ENCODE data around the gene SEC24A. TPM values are rescaled to one million over a fixed set of nuclear protein-coding genes. Genes with fewer than 3 reads are reported as not detected.

The SEC24A gene
- total and polyA plus RNA-seq, 2 experiments from 2014 or later, result 19.7 to 41.7 TPM

DNA sequence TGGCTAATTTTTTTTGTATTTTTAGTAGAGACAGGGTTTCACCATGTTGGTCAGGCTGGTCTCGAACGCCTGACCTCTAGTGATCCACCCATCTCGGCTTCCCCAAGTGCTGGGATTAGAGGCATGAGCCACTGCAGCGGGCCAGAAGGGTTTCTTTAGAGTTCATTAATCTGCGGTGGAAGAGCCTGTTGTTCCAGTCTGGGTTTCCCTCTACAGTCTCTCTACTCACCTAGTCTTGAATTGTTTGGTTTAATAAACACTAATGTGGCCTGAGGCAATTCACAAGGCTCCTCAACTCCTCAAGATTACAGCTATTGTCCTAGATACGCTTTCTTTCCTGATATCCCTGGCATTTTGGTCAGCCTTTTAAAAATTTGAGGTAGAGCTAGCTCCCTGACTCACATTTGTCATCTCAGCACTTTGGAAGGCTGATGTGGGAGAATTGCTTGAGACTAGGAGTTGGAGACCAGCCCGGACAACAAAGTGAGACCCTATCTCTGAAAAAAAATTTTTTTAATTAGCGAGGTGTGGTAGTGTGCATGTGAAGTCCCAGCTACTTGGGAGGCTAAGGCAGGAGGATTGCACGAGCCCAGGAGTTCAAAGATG lies 11.4 kb upstream of the SEC24A start:
- Histone ChIP-seq H3K4me3 (no peak overlapping the region), H3K27me3 (replicated peaks; ENCODE audit: insufficient read depth) (no peaks in the 10 kb centered on the region), H3K27ac (no peak overlapping the region), H3K36me3 (ENCODE audit: low read depth) (no peaks in the 10 kb centered on the region), H3F3A (ENCODE audit: insufficient read depth) (no peaks in the 10 kb centered on the region), H3K4me1 (ENCODE audit: insufficient read depth) (no peaks in the 10 kb centered on the region), H3K79me2 (ENCODE audit: insufficient read depth) (peaks cover 12% of the 10 kb centered on the region), H3K4me2 (ENCODE audit: unreplicated experiment) (no peak overlapping the region), H3K9ac (no peak overlapping the region), H2AFZ (no peak overlapping the region), H4K20me1 (ENCODE audit: insufficient read depth) (no peaks in the 10 kb centered on the region), H3K9me3 (ENCODE audit: low read depth) (no peaks in the 10 kb centered on the region), H3K9me2 (ENCODE audit: insufficient read depth) (no peaks in the 10 kb centered on the region)
- 74 to 83% methylated on average over 9 of the region's 9 CpGs for WGBS, 2 experiments (ENCODE audit: low coverage in 1 of 2, low lambda C conversion rate in 2 of 2, missing lambda C conversion rate in 2 of 2)
- TF ChIP-seq EZH2 (IDR thresholded peaks at IDR 0.05; ENCODE audit: insufficient read depth, poor library complexity, severe bottlenecking) (no peak), EZH2phosphoT487 (IDR thresholded peaks at IDR 0.05; ENCODE audit: insufficient read depth, low read depth) (no peak)
- in situ Hi-C loops (cut with MboI), result no loop called here
- no peak for DNase-seq

- no peak overlapping the region for H3K4me3 ChIP-seq
- no peak overlapping the region for H3K4me2 ChIP-seq (ENCODE audit: unreplicated experiment)
- no peaks in the 10 kb centered on the region for H3K36me3 ChIP-seq (ENCODE audit: low read depth)
- H3F3A ChIP-seq (ENCODE audit: insufficient read depth), result no peaks in the 10 kb centered on the region
- H3K9me3 ChIP-seq (ENCODE audit: low read depth), result no peaks in the 10 kb centered on the region
- H4K20me1 ChIP-seq (ENCODE audit: insufficient read depth), result no peaks in the 10 kb centered on the region
- H3K4me1 ChIP-seq (ENCODE audit: insufficient read depth), result no peaks in the 10 kb centered on the region
- no peak for DNase-seq
- H3K27me3 ChIP-seq (replicated peaks; ENCODE audit: insufficient read depth), result no peaks in the 10 kb centered on the region
- H2AFZ ChIP-seq, result no peak overlapping the region
- H3K27ac ChIP-seq, result no peak overlapping the region
- H3K9ac ChIP-seq, result no peak overlapping the region
- no peaks in the 10 kb centered on the region for H3K9me2 ChIP-seq (ENCODE audit: insufficient read depth)
- in situ Hi-C loops (cut with MboI), result no loop called here
- no peak for TF ChIP-seq EZH2phosphoT487 (IDR thresholded peaks at IDR 0.05; ENCODE audit: insufficient read depth, low read depth)
- WGBS, 2 experiments (ENCODE audit: low coverage in 1 of 2, low lambda C conversion rate in 2 of 2, missing lambda C conversion rate in 2 of 2), result 66 to 79% methylated on average over 4 of the region's 4 CpGs
- H3K79me2 ChIP-seq (ENCODE audit: insufficient read depth), result no peaks in the 10 kb centered on the region
Observed at GRCh38 chr5:134638760-134639201, 9.8 kb upstream of the SEC24A start.

GRCh38 chr5:134642931-134643530 lies 5.6 kb upstream of the SEC24A start:
- DNase-seq, result peak; percentile 35
- TF ChIP-seq EZH2 (IDR thresholded peaks at IDR 0.05; ENCODE audit: insufficient read depth, poor library complexity, severe bottlenecking), result no peak
- no peak for TF ChIP-seq EZH2phosphoT487 (IDR thresholded peaks at IDR 0.05; ENCODE audit: insufficient read depth, low read depth)
- H3K4me2 ChIP-seq (ENCODE audit: unreplicated experiment), result no peak overlapping the region

DNA sequence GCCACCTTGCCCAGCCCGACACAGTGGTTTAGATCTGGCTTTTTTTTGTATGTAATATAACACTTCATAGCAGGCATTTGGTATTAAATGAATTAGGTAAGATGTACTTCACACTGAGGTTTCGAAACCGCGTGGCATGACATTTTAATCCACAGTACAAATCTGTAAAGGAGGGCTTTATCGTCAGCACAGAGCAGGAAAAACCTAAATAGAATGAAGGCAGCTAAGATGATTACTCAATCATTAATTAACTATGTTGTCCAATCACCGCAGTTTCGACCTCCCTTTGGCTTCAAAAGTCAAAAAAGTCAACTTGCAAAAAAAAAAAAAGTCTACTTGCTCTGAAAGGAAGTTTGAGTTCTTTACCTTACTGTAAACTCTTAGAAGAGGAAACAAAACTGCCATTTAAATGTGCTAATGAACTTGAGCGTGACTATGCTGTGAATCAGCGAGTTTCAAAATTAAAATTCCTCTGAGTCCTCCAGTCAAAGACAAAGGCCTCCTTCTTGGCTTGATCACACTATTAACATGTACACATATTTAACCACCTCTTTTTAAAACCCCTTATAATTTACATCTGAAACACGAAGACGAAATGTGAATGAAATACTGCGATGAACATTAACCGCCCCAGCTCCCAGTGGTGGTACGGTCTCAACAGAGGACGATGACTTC lies 698 bp upstream of the SEC24A start:
- H3K9ac ChIP-seq, result peak overlapping the region; percentile 97
- H3K9me3 ChIP-seq (ENCODE audit: low read depth), result no peaks in the 10 kb centered on the region
- H3K9me2 ChIP-seq (ENCODE audit: insufficient read depth), result no peaks in the 10 kb centered on the region
- WGBS, 2 experiments (ENCODE audit: low coverage in 1 of 2, low lambda C conversion rate in 2 of 2, missing lambda C conversion rate in 2 of 2), result 4% methylated on average over 15 of the region's 15 CpGs
- peaks cover 15% of the 10 kb centered on the region for H3K4me1 ChIP-seq (ENCODE audit: insufficient read depth)
- H3K4me3 ChIP-seq, result peak overlapping the region; percentile 92
- no peaks in the 10 kb centered on the region; the same call in none of the 2 replicates for H4K20me1 ChIP-seq (ENCODE audit: insufficient read depth)
- no peaks in the 10 kb centered on the region for H3K36me3 ChIP-seq (ENCODE audit: low read depth)
- no peak for TF ChIP-seq EZH2 (IDR thresholded peaks at IDR 0.05; ENCODE audit: insufficient read depth, poor library complexity, severe bottlenecking)
- TF ChIP-seq EZH2phosphoT487 (IDR thresholded peaks at IDR 0.05; ENCODE audit: insufficient read depth, low read depth), result no peak
- H3K27ac ChIP-seq, result peak overlapping the region; percentile 98
- peaks cover 49% of the 10 kb centered on the region for H3K79me2 ChIP-seq (ENCODE audit: insufficient read depth)
- H3K27me3 ChIP-seq (replicated peaks; ENCODE audit: insufficient read depth), result no peaks in the 10 kb centered on the region
- peak overlapping the region; percentile 98 for H3K4me2 ChIP-seq (ENCODE audit: unreplicated experiment)
- peak; percentile 75 for DNase-seq
- in situ Hi-C loops (cut with MboI), result no loop called here
- H3F3A ChIP-seq (ENCODE audit: insufficient read depth), result peaks cover 31% of the 10 kb centered on the region
- H2AFZ ChIP-seq, result peak overlapping the region; percentile 55

More at GRCh38 chr5:134642931-134643530, 5.6 kb upstream of the SEC24A start:
- no peaks in the 10 kb centered on the region for H3K4me1 ChIP-seq (ENCODE audit: insufficient read depth)
- H3K4me3 ChIP-seq, result no peak overlapping the region
- in situ Hi-C loops (cut with MboI), result no loop called here
- no peaks in the 10 kb centered on the region for H3K27me3 ChIP-seq (replicated peaks; ENCODE audit: insufficient read depth)
- no peak overlapping the region for H3K9ac ChIP-seq
- H2AFZ ChIP-seq, result no peak overlapping the region
- H3F3A ChIP-seq (ENCODE audit: insufficient read depth), result peaks cover 5% of the 10 kb centered on the region
- H3K9me2 ChIP-seq (ENCODE audit: insufficient read depth), result no peaks in the 10 kb centered on the region
- H4K20me1 ChIP-seq (ENCODE audit: insufficient read depth), result no peaks in the 10 kb centered on the region
- H3K27ac ChIP-seq, result no peak overlapping the region
- H3K36me3 ChIP-seq (ENCODE audit: low read depth), result no peaks in the 10 kb centered on the region
- H3K9me3 ChIP-seq (ENCODE audit: low read depth), result no peaks in the 10 kb centered on the region
- peaks cover 7% of the 10 kb centered on the region for H3K79me2 ChIP-seq (ENCODE audit: insufficient read depth)
- 55 to 57% methylated on average over 6 of the region's 6 CpGs for WGBS, 2 experiments (ENCODE audit: low coverage in 1 of 2, low lambda C conversion rate in 2 of 2, missing lambda C conversion rate in 2 of 2)
